ENCODE results near the gene ZBTB7C.

Gene ZBTB7C

GRCh38 chr18:48201337-48202005, 207.7 kb downstream of the ZBTB7C start:
- CTCF ChIA-PET: no interaction called here
- Mint-ChIP-seq H3K4me3 (no peak overlapping the region), H3K27me3 (peaks cover 72% of the 10 kb centered on the region), H3K4me1 (no peaks in the 10 kb centered on the region), H3K9me3 (no peaks in the 10 kb centered on the region), H3K36me3 (no peaks in the 10 kb centered on the region), H3K27ac (no peak overlapping the region)
- no peak for DNase-seq

GRCh38 chr18:48200631-48201336, 208.4 kb downstream of the ZBTB7C start:
- H3K36me3 Mint-ChIP-seq: no peaks in the 10 kb centered on the region
- CTCF ChIA-PET: no interaction called here
- H3K27me3 Mint-ChIP-seq: peaks cover 79% of the 10 kb centered on the region

GRCh38 chr18:48199399-48199798, 209.8 kb downstream of the ZBTB7C start:
- Mint-ChIP-seq H3K27ac (no peak overlapping the region), H3K36me3 (no peaks in the 10 kb centered on the region), H3K4me3 (no peak overlapping the region), H3K4me1 (no peaks in the 10 kb centered on the region), H3K9me3 (no peaks in the 10 kb centered on the region), H3K27me3 (peaks cover 78% of the 10 kb centered on the region)
- CTCF ChIA-PET: no interaction called here
- DNase-seq: no peak

More at GRCh38 chr18:48200631-48201336, 208.4 kb downstream of the ZBTB7C start:
- H3K27ac Mint-ChIP-seq: no peak overlapping the region
- DNase-seq: no peak
- H3K4me1 Mint-ChIP-seq: no peaks in the 10 kb centered on the region
- no peaks in the 10 kb centered on the region for H3K9me3 Mint-ChIP-seq
- no peak overlapping the region for H3K4me3 Mint-ChIP-seq

GRCh38 chr18:48197819-48198218, 211.4 kb downstream of the ZBTB7C start:
- H3K9me3 Mint-ChIP-seq: no peaks in the 10 kb centered on the region
- CTCF ChIA-PET: no interaction called here
- peaks cover 80% of the 10 kb centered on the region for H3K27me3 Mint-ChIP-seq
- H3K36me3 Mint-ChIP-seq: no peaks in the 10 kb centered on the region
- H3K27ac Mint-ChIP-seq: no peak overlapping the region
- no peak overlapping the region for H3K4me3 Mint-ChIP-seq
- DNase-seq: no peak
- no peaks in the 10 kb centered on the region for H3K4me1 Mint-ChIP-seq

GRCh38 chr18:48195787-48196186, 213.4 kb downstream of the ZBTB7C start:
- Mint-ChIP-seq H3K27me3 (peaks cover 66% of the 10 kb centered on the region), H3K4me1 (no peaks in the 10 kb centered on the region), H3K9me3 (no peaks in the 10 kb centered on the region), H3K4me3 (no peak overlapping the region), H3K27ac (no peak overlapping the region), H3K36me3 (no peaks in the 10 kb centered on the region)
- CTCF ChIA-PET: no interaction called here
- no peak for DNase-seq

GRCh38 chr18:48194591-48195181, 214.5 kb downstream of the ZBTB7C start:
- Mint-ChIP-seq H3K4me3 (no peak overlapping the region), H3K9me3 (no peaks in the 10 kb centered on the region), H3K36me3 (no peaks in the 10 kb centered on the region), H3K4me1 (no peaks in the 10 kb centered on the region), H3K27me3 (peaks cover 60% of the 10 kb centered on the region), H3K27ac (no peak overlapping the region)
- CTCF ChIA-PET: no interaction called here
- DNase-seq: no peak

- CTCF ChIA-PET: no interaction called here
- no peaks in the 10 kb centered on the region for H3K4me1 Mint-ChIP-seq
- H3K27ac Mint-ChIP-seq: no peak overlapping the region
- H3K4me3 Mint-ChIP-seq: no peak overlapping the region
- H3K36me3 Mint-ChIP-seq: no peaks in the 10 kb centered on the region
- DNase-seq: no peak
- H3K9me3 Mint-ChIP-seq: no peaks in the 10 kb centered on the region
- H3K27me3 Mint-ChIP-seq: peaks cover 56% of the 10 kb centered on the region
Measured at GRCh38 chr18:48193521-48194492, 215.4 kb downstream of the ZBTB7C start.

GRCh38 chr18:48192542-48192941, 216.6 kb downstream of the ZBTB7C start:
- no peak overlapping the region for H3K4me3 Mint-ChIP-seq
- DNase-seq: no peak
- peaks cover 45% of the 10 kb centered on the region for H3K27me3 Mint-ChIP-seq
- no peaks in the 10 kb centered on the region for H3K36me3 Mint-ChIP-seq
- H3K9me3 Mint-ChIP-seq: no peaks in the 10 kb centered on the region
- CTCF ChIA-PET: no interaction called here
- no peak overlapping the region for H3K27ac Mint-ChIP-seq
- H3K4me1 Mint-ChIP-seq: no peaks in the 10 kb centered on the region

- Mint-ChIP-seq H3K36me3 (no peaks in the 10 kb centered on the region), H3K27ac (no peak overlapping the region), H3K9me3 (no peaks in the 10 kb centered on the region), H3K4me1 (no peaks in the 10 kb centered on the region), H3K27me3 (peaks cover 37% of the 10 kb centered on the region), H3K4me3 (no peak overlapping the region)
- CTCF ChIA-PET: no interaction called here
- no peak for DNase-seq
Measured at GRCh38 chr18:48191494-48191893, 217.7 kb downstream of the ZBTB7C start.

GRCh38 chr18:48190994-48191393, 218.2 kb downstream of the ZBTB7C start:
- H3K4me3 Mint-ChIP-seq: no peak overlapping the region
- H3K4me1 Mint-ChIP-seq: no peaks in the 10 kb centered on the region
- peaks cover 36% of the 10 kb centered on the region for H3K27me3 Mint-ChIP-seq
- DNase-seq: no peak
- CTCF ChIA-PET: no interaction called here
- no peak overlapping the region for H3K27ac Mint-ChIP-seq
- no peaks in the 10 kb centered on the region for H3K36me3 Mint-ChIP-seq
- no peaks in the 10 kb centered on the region for H3K9me3 Mint-ChIP-seq

- Mint-ChIP-seq H3K27me3 (peaks cover 39% of the 10 kb centered on the region), H3K4me1 (no peaks in the 10 kb centered on the region), H3K36me3 (no peaks in the 10 kb centered on the region), H3K9me3 (no peaks in the 10 kb centered on the region), H3K27ac (no peak overlapping the region), H3K4me3 (no peak overlapping the region)
- CTCF ChIA-PET: no interaction called here
- DNase-seq: no peak
Measured at GRCh38 chr18:48188609-48189008, 220.6 kb downstream of the ZBTB7C start.

GRCh38 chr18:48186861-48187260, 222.3 kb downstream of the ZBTB7C start:
- peaks cover 39% of the 10 kb centered on the region for H3K27me3 Mint-ChIP-seq
- CTCF ChIA-PET: interaction anchor here (0.6 kb wide), 1 partner anchor 55 kb away, joined by 3 read pairs; no protein-coding TSS in a partner anchor

GRCh38 chr18:48186131-48186766, 222.9 kb downstream of the ZBTB7C start:
- no peak for DNase-seq
- Mint-ChIP-seq H3K9me3 (no peaks in the 10 kb centered on the region), H3K27ac (no peak overlapping the region), H3K27me3 (peaks cover 42% of the 10 kb centered on the region), H3K36me3 (no peaks in the 10 kb centered on the region), H3K4me1 (no peaks in the 10 kb centered on the region), H3K4me3 (no peak overlapping the region)
- CTCF ChIA-PET: interaction anchor here (0.6 kb wide), 1 partner anchor 55 kb away, joined by 3 read pairs; no protein-coding TSS in a partner anchor

More at GRCh38 chr18:48186861-48187260, 222.3 kb downstream of the ZBTB7C start:
- Mint-ChIP-seq H3K4me3 (no peak overlapping the region), H3K4me1 (no peaks in the 10 kb centered on the region), H3K9me3 (no peaks in the 10 kb centered on the region), H3K27ac (no peak overlapping the region), H3K36me3 (no peaks in the 10 kb centered on the region)
- no peak for DNase-seq

- Mint-ChIP-seq H3K9me3 (no peaks in the 10 kb centered on the region), H3K4me3 (no peak overlapping the region), H3K4me1 (no peaks in the 10 kb centered on the region), H3K27me3 (peaks cover 30% of the 10 kb centered on the region), H3K27ac (no peak overlapping the region), H3K36me3 (no peaks in the 10 kb centered on the region)
- no peak for DNase-seq
- CTCF ChIA-PET: no interaction called here
Measured at GRCh38 chr18:48184118-48184517, 225.1 kb downstream of the ZBTB7C start.

Measured in activated naive CD4-positive, alpha-beta T cell treated with anti-CD3 and anti-CD28 coated beads, Interleukin-2, amount 10 ng/mL, durations not matched to agents 7 days and 5 days (primary cell).